Loucy (cell line): ENCODE measurements around the gene NECTIN1.

ENCODE experiments used
- CTCF ChIP-seq: fragments of 200-600 bp; sonication (generic); conservative IDR thresholded peaks from 2 replicates; pipeline ENCODE4 v1.5.1; 2014; ENCODE audit warnings: mild to moderate bottlenecking, antibody characterized with exemption, low read length
- EZH2phosphoT487 ChIP-seq: fragments of 200-600 bp; IDR thresholded peaks from 2 replicates; pipeline ENCODE4 v1.6.1; 2018; ENCODE audit warnings: antibody characterized with exemption, mild to moderate bottlenecking, moderate library complexity, borderline replicate concordance

GRCh38 chr11:119599864-119600541, 129.0 kb downstream of the NECTIN1 start:
- TF ChIP-seq EZH2phosphoT487 (no peak), CTCF (no peak)
